K562 (cell line): ENCODE data around the gene RPL10A. TPM values are rescaled to one million over a fixed set of nuclear protein-coding genes. Genes with fewer than 3 reads are reported as not detected.

Experiments
- BRD9 ChIP-seq: fragments of 450-650 bp; IDR thresholded peaks from 2 replicates; pipeline ENCODE4 v1.6.1; 2018; ENCODE audit warnings: low read depth; ENCODE audit not compliant: partially characterized antibody
- BRF2 ChIP-seq: IDR thresholded peaks from 3 replicates; pipeline ENCODE4 v1.6.1; 2011; ENCODE audit warnings: borderline replicate concordance, mild to moderate bottlenecking; ENCODE audit not compliant: insufficient read length, insufficient read depth
- CC2D1A ChIP-seq: fragments of 450-650 bp; IDR thresholded peaks from 2 replicates; pipeline ENCODE4 v1.6.1; 2017; ENCODE audit warnings: mild to moderate bottlenecking
- CEBPZ ChIP-seq: fragments of 150-350 bp; IDR thresholded peaks from 2 replicates; pipeline ENCODE4 v1.6.1; 2014; ENCODE audit warnings: low read depth, mild to moderate bottlenecking, low read length, borderline replicate concordance
- CHD2 ChIP-seq: IDR thresholded peaks from 2 replicates; pipeline ENCODE4 v1.6.1; 2011; ENCODE audit warnings: low read depth, low read length
- COPS2 ChIP-seq: fragments of 450-650 bp; conservative IDR thresholded peaks from 2 replicates; pipeline ENCODE4 v1.6.1; 2016; ENCODE audit warnings: mild to moderate bottlenecking, moderate library complexity
- EWSR1 ChIP-seq: fragments of 450-650 bp; IDR thresholded peaks from 2 replicates; pipeline ENCODE4 v1.6.1; 2018; ENCODE audit warnings: borderline replicate concordance, mild to moderate bottlenecking, low read depth, moderate library complexity; ENCODE audit not compliant: partially characterized antibody
- HOMEZ ChIP-seq: fragments of 250-450 bp; sonication (Bioruptor Pico); IDR thresholded peaks from 2 replicates; pipeline ENCODE4 v1.4.0; 2020; ENCODE audit warnings: mild to moderate bottlenecking, moderate library complexity
- LEF1 ChIP-seq: fragments of 450-650 bp; IDR thresholded peaks from 2 replicates; pipeline ENCODE4 v1.6.1; 2016; ENCODE audit warnings: mild to moderate bottlenecking
- NR2C1 ChIP-seq, 2 experiments: fragments of 450-650 bp; IDR thresholded peaks; 2 replicates each; pipeline ENCODE4 v1.6.1; 2017; ENCODE audit warnings: mild to moderate bottlenecking in 2 of 2, antibody characterized with exemption in 1 of 2, inconsistent platforms in 1 of 2, missing compliant biosample characterization in 1 of 2, missing genetic modification characterization in 1 of 2
- SMC3 ChIP-seq: conservative IDR thresholded peaks from 2 replicates; pipeline ENCODE4 v1.6.1; 2011; ENCODE audit warnings: low read depth, low read length, improper control_type of control experiment; ENCODE audit not compliant: insufficient read depth
- ZBTB34 ChIP-seq: fragments of 250-450 bp; sonication (Bioruptor Pico); IDR thresholded peaks from 2 replicates; pipeline ENCODE4 v1.8.0; 2021; ENCODE audit warnings: mild to moderate bottlenecking, moderate library complexity
- ZNF23 ChIP-seq: fragments of 250-450 bp; sonication (Bioruptor Pico); IDR thresholded peaks from 2 replicates; pipeline ENCODE4 v1.4.0; 2020; ENCODE audit warnings: mild to moderate bottlenecking
- ZNF253 ChIP-seq: fragments of 250-450 bp; sonication (Bioruptor Pico); conservative IDR thresholded peaks from 2 replicates; pipeline ENCODE4 v1.6.1; 2021; ENCODE audit warnings: mild to moderate bottlenecking
- ZNF449 ChIP-seq: fragments of 250-450 bp; sonication (Bioruptor Pico); IDR thresholded peaks from 2 replicates; pipeline ENCODE4 v1.8.0; 2022; ENCODE audit warnings: moderate library complexity, mild to moderate bottlenecking, inconsistent platforms
- polyA plus RNA-seq, 8 experiments: library from polyadenylated mRNA; depleted of rRNA in 4 of 8; stranded (reverse) in 5 of 8; unstranded in 3 of 8; fragments of >200 nt; fragmentation: Nextera tagmentation in 2 of 8; fragmentation: Illumina TruSeq in 1 of 8; extraction: Ambion mirVana in 2 of 8; extraction: Trizol in 1 of 8; gene quantifications; 2 replicates each; pipeline versions ENCODE4 v1.2.1 to v1.2.3, GENCODE V29; 2011 to 2014; ENCODE audit warnings: inconsistent platforms in 1 of 8, missing spikeins in 1 of 8
- total RNA-seq, 7 experiments: library from RNA; depleted of rRNA in 6 of 7; stranded (reverse); fragments of >200 nt in 6 of 7; fragmentation: Illumina TruSeq in 2 of 7; extraction: Trizol in 2 of 7; gene quantifications; 2 replicates each; pipeline versions ENCODE4 v1.2.1 to v1.2.3, GENCODE V29; 2011 to 2021; ENCODE audit warnings: low replicate concordance in 1 of 7

Gene RPL10A
- total and polyA plus RNA-seq, 9 of the 15 experiments (the other 6 are each of a cell fraction or from before 2014, with no cell fraction given): 1,589 to 3,237 (median 2,116) TPM

GRCh38 chr6:35468181-35468979, at the start of gene RPL10A (continued):
- TF ChIP-seq BRF2 (no peak), CHD2 (peak; percentile 100), CC2D1A (0 out of 2 replicates have a peak, but pooled peaks have one; percentile 42), LEF1 (no peak), EWSR1 (no peak), NR2C1 (IDR thresholded peaks at IDR 0.05) (no peak), NR2C1 (tag; IDR thresholded peaks at IDR 0.05) (no peak), ZBTB34 (no peak), COPS2 (no peak), ZNF449 (CRISPR knock-in tag) (0 out of 2 replicates have a peak, but pooled peaks have one; percentile 36), CEBPZ (no peak), BRD9 (peak; percentile 98), SMC3 (peak; percentile 93), HOMEZ (CRISPR knock-in tag) (peak; percentile 9; the same call in 1 of the 2 replicates), ZNF253 (CRISPR knock-in tag) (no peak), ZNF23 (CRISPR knock-in tag) (no peak)
